Thoracic aorta (tissue), 2 donors: Measurements from ENCODE around the gene CEP63. TPM values are rescaled to one million over a fixed set of nuclear protein-coding genes. Genes with fewer than 3 reads are reported as not detected.

Experiments
- ATAC-seq: fragments of 150-250 bp; one replicate; pipeline ENCODE4 v1.8.0; 2017; ENCODE audit warnings: low read depth; ENCODE audit not compliant: insufficient number of reproducible peaks, low FRiP score
- DNase-seq: peaks from one replicate; pipeline ENCODE4 v3.0.0-alpha.2; 2020; ENCODE audit warnings: low spot score
- H3K27ac ChIP-seq, 2 donors: fragments of 200-600 bp; sonication (generic); 1 replicate in 1 of 2; 2 replicates in 1 of 2; pipeline ENCODE4 v1.5.1; 2016; ENCODE audit warnings: mild to moderate bottlenecking in 2 of 2, moderate library complexity in 2 of 2
- H3K27me3 ChIP-seq: fragments of 200-600 bp; sonication (generic); replicated peaks from 2 replicates; pipeline ENCODE4 v1.6.0; 2016; ENCODE audit warnings: mild to moderate bottlenecking; ENCODE audit not compliant: insufficient read depth
- H3K36me3 ChIP-seq: fragments of 200-600 bp; sonication (generic); one replicate; pipeline ENCODE4 v1.5.1; 2016
- H3K4me1 ChIP-seq, 2 donors: fragments of 200-600 bp; sonication (generic); 1 replicate in 1 of 2; 2 replicates in 1 of 2; pipeline versions ENCODE4 v1.5.1 to v1.6.0; 2016; ENCODE audit warnings: low read depth in 2 of 2, mild to moderate bottlenecking in 1 of 2; ENCODE audit not compliant: control insufficient read depth in 1 of 2
- H3K4me3 ChIP-seq: fragments of 200-600 bp; sonication (generic); 2 replicates; pipeline ENCODE4 v1.5.1; 2016; ENCODE audit warnings: mild to moderate bottlenecking
- H3K9me3 ChIP-seq: fragments of 200-600 bp; sonication (generic); 2 replicates; pipeline ENCODE4 v1.5.1; 2016
- total RNA-seq, 2 donors: library from RNA; depleted of rRNA; stranded (reverse); fragments of >200 nt; gene quantifications; one replicate each; pipeline versions ENCODE4 v1.1.0 to v1.2.3, GENCODE V29; 2016
- TF ChIP-seq, protein P1 (sequence below): fragments of 200-600 bp; sonication (generic); IDR thresholded peaks from one replicate; pipeline ENCODE4 v1.5.1; 2019; ENCODE audit warnings: antibody characterized with exemption

Gene CEP63
- total RNA-seq, 2 donors from 2014 or later: 20.4 to 28.3 TPM

DNA sequence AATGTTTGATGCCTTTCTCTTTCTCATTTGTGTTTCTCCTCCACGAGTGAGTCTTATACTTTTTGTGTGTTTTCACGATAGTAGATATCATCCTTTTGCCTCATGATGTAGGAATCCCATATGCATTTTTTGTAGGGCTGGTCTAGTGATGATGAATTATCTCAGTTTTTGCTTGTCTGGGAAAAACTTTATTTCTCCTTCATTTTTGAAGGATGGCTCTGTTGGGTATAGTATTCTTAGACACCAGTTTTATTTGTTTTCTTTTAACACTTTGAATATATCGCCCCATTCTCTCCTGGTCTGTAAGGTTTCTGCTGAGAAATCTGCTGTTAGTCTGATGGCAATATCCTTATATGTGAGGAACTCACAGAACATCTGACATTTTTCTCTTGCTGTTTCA, 18.3 kb downstream of the CEP63 start:
- Histone ChIP-seq H3K27ac (no peak overlapping the region), H3K4me1 (no peaks in the 10 kb centered on the region), H3K9me3 (peaks cover 10% of the 10 kb centered on the region), H3K4me3 (no peak overlapping the region), H3K36me3 (no peaks in the 10 kb centered on the region), H3K27me3 (no peaks in the 10 kb centered on the region)
- TF ChIP-seq, protein P1, sequence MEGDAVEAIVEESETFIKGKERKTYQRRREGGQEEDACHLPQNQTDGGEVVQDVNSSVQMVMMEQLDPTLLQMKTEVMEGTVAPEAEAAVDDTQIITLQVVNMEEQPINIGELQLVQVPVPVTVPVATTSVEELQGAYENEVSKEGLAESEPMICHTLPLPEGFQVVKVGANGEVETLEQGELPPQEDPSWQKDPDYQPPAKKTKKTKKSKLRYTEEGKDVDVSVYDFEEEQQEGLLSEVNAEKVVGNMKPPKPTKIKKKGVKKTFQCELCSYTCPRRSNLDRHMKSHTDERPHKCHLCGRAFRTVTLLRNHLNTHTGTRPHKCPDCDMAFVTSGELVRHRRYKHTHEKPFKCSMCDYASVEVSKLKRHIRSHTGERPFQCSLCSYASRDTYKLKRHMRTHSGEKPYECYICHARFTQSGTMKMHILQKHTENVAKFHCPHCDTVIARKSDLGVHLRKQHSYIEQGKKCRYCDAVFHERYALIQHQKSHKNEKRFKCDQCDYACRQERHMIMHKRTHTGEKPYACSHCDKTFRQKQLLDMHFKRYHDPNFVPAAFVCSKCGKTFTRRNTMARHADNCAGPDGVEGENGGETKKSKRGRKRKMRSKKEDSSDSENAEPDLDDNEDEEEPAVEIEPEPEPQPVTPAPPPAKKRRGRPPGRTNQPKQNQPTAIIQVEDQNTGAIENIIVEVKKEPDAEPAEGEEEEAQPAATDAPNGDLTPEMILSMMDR: no peak
- DNase-seq (no peak), ATAC-seq (no peak)

DNA sequence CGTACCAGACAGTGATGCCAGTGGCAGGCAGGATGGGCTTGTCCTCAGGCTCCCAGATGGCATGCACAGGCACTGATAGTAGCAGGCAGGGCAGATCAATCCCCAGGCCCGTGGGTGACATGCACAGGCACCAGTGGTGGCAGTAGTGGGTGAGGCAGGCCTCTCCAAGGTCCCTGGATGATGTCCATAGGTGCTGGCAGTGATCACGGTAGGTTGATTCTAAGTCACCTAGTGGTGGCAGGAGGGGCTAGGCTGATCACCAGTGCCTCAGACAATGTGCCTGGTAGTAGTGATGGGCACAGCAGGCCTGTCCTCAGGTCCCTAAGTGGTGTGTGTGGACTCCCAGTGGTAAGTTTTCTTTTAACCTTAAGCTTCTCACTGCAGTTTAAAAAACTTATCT, 19.6 kb downstream of the CEP63 start:
- Histone ChIP-seq H3K4me3 (no peak overlapping the region), H3K4me1 (no peaks in the 10 kb centered on the region), H3K27ac (no peak overlapping the region), H3K36me3 (no peaks in the 10 kb centered on the region), H3K27me3 (no peaks in the 10 kb centered on the region), H3K9me3 (peaks cover 10% of the 10 kb centered on the region)
- TF ChIP-seq, protein P1: no peak
- ATAC-seq (no peak), DNase-seq (no peak)

DNA sequence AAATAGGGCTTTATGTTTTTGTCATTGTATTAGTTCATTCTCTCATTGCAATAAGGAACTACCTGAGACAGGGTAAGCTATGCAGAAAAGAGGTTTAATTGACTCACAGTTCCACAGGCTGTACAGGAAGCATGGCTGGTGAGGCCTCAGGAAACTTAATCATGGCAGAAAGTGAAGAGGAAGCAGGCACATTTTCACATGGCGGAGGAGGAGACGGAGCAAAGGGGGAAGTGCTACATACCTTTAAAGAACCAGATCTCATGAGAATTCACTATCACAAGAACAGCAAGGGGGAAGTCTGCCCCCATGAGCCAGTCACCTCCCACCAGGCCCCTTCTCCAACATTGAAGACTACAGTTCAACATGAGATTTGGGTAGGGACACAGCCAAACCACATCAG, 25.6 kb downstream of the CEP63 start:
- Histone ChIP-seq H3K27me3 (no peaks in the 10 kb centered on the region), H3K4me1 (no peaks in the 10 kb centered on the region), H3K4me3 (no peak overlapping the region), H3K9me3 (no peaks in the 10 kb centered on the region), H3K36me3 (no peaks in the 10 kb centered on the region), H3K27ac (no peak overlapping the region)
- DNase-seq (no peak), ATAC-seq (no peak)
- TF ChIP-seq, protein P1: no peak

DNA sequence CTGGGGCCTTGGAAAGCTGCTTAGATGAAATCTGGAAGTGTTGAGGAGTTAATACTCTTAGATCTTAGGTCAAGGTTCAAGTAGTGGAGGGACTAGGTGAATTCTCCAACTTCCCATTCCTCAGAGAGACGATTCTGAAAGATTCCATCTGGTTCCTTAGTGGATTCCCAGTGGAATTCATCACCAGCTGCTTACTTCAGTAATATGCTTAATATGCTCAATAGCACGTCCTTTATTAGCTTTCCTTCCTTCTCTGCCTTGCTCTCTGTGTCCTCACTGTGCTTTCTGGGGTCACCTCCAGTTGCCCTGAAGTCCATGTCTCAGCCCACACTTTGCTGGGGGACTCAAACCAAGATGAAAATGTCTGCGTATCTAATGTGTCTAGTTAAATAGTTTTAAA, 31.0 kb downstream of the CEP63 start:
- no peak overlapping the region for H3K4me3 ChIP-seq
- DNase-seq: no peak
- peaks cover 0 to 4% of the 10 kb centered on the region in 2 donors for H3K4me1 ChIP-seq
- no peaks in the 10 kb centered on the region for H3K9me3 ChIP-seq
- H3K36me3 ChIP-seq: no peaks in the 10 kb centered on the region
- H3K27me3 ChIP-seq: no peaks in the 10 kb centered on the region
- no peak overlapping the region for H3K27ac ChIP-seq
- no peak for ATAC-seq
- TF ChIP-seq, protein P1: no peak

DNA sequence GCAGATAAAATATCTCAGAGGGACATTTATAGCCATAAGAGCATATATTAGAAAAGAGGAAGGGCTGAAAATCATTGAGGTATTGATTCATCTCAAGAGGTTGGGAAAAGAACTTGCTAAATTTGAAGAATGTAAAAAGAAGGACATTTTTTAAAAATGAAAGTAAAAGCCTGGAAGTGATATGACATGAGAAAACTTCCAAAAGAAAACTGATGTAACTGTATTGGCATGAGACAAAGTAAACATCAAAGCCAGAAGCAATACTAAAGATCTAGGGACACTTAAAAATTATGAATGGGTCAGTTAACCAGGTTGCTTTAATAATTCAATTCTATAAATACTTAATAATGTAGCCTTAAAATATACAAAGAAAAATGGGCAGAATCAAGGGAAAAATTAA, 31.9 kb downstream of the CEP63 start:
- H3K4me1 ChIP-seq: peaks cover 0 to 4% of the 10 kb centered on the region in 2 donors
- TF ChIP-seq, protein P1: no peak
- no peaks in the 10 kb centered on the region for H3K36me3 ChIP-seq
- no peaks in the 10 kb centered on the region for H3K27me3 ChIP-seq
- peaks cover 3% of the 10 kb centered on the region for H3K9me3 ChIP-seq
- no peak for ATAC-seq
- no peak for DNase-seq
- H3K4me3 ChIP-seq: no peak overlapping the region
- H3K27ac ChIP-seq: no peak overlapping the region
